Fibroblast of the aortic adventitia (primary cell): ENCODE results near the gene BRI3BP. TPM values are rescaled to one million over a fixed set of nuclear protein-coding genes. Genes with fewer than 3 reads are reported as not detected.

Source experiments
- DNase-seq: peaks from one replicate; pipeline ENCODE4 v3.0.0-alpha.2; 2010; ENCODE audit warnings: low read depth
- H3K4me3 ChIP-seq: 2 replicates; pipeline ENCODE4 v1.5.1; 2011; ENCODE audit warnings: low read depth, mild to moderate bottlenecking, control low read depth, low read length, moderate library complexity
- total RNA-seq: library from RNA; depleted of rRNA; stranded (reverse); fragments of >200 nt; gene quantifications from 2 replicates; pipeline ENCODE4 v1.2.3, GENCODE V29; 2012; ENCODE audit warnings: low replicate concordance
- TF ChIP-seq, protein P1 (sequence below): IDR thresholded peaks from 2 replicates; pipeline ENCODE4 v1.5.1; 2011; ENCODE audit warnings: mild to moderate bottlenecking, low read length, control low read depth, inconsistent platforms; ENCODE audit not compliant: insufficient read depth

Gene BRI3BP, protein sequence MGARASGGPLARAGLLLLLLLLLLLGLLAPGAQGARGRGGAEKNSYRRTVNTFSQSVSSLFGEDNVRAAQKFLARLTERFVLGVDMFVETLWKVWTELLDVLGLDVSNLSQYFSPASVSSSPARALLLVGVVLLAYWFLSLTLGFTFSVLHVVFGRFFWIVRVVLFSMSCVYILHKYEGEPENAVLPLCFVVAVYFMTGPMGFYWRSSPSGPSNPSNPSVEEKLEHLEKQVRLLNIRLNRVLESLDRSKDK
- 1.6 and 6.1 TPM in 2 replicates for total RNA-seq

DNA sequence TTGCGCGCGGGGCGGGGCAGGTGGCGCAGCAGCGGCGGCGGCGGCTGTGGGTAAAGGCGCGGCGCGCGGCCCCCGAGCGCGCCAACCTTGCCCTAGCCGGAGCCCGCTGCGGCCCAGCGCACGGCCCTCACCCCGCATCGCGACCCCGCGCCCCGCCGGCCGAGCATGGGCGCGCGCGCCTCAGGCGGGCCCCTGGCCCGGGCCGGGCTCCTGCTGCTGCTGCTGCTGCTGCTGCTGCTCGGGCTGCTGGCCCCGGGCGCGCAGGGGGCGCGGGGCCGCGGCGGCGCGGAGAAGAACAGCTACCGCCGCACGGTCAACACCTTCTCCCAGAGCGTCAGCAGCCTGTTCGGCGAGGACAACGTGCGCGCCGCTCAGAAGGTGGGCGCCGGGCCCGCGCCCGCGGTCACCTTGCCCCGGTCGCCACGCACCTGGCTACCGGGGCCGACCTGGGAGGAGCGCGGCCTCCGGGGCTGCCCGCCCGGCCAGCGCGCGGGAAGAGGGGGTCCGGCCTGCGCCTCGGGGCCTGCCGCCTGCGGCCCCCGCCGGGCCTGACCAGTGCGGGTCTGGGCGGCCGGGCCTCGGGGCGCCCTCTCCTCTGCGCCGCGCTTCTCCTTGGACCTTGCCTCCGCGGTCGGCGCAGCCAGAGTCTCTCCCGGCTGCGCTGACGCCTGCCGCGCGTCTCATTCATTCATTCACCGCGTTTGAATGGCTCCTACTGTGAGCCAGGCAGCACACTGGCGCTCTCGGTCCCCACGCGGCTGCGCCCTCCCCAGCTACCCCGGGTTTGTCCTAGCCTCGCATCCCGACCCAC is at the start of gene BRI3BP:
Gene BRI3BP (plus strand): TSS at position 20 of the 811 bp plus-strand sequence. CDS start 146 bp downstream, at position 166.
- peak within 1 kb of the TSS; percentile 72 for H3K4me3 ChIP-seq
- peak; percentile 32 for DNase-seq
- TF ChIP-seq, protein P1, sequence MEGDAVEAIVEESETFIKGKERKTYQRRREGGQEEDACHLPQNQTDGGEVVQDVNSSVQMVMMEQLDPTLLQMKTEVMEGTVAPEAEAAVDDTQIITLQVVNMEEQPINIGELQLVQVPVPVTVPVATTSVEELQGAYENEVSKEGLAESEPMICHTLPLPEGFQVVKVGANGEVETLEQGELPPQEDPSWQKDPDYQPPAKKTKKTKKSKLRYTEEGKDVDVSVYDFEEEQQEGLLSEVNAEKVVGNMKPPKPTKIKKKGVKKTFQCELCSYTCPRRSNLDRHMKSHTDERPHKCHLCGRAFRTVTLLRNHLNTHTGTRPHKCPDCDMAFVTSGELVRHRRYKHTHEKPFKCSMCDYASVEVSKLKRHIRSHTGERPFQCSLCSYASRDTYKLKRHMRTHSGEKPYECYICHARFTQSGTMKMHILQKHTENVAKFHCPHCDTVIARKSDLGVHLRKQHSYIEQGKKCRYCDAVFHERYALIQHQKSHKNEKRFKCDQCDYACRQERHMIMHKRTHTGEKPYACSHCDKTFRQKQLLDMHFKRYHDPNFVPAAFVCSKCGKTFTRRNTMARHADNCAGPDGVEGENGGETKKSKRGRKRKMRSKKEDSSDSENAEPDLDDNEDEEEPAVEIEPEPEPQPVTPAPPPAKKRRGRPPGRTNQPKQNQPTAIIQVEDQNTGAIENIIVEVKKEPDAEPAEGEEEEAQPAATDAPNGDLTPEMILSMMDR = no peak

GRCh38 chr12:124946447-124946793 is 47.0 kb upstream of the BRI3BP start:
- TF ChIP-seq, protein P1 = no peak
- DNase-seq = no peak
- no peak overlapping the region for H3K4me3 ChIP-seq

- H3K4me3 ChIP-seq = no peak overlapping the region
- no peak for DNase-seq
- TF ChIP-seq, protein P1 = no peak
Observed at GRCh38 chr12:124947013-124947412, 46.4 kb upstream of the BRI3BP start.

DNA sequence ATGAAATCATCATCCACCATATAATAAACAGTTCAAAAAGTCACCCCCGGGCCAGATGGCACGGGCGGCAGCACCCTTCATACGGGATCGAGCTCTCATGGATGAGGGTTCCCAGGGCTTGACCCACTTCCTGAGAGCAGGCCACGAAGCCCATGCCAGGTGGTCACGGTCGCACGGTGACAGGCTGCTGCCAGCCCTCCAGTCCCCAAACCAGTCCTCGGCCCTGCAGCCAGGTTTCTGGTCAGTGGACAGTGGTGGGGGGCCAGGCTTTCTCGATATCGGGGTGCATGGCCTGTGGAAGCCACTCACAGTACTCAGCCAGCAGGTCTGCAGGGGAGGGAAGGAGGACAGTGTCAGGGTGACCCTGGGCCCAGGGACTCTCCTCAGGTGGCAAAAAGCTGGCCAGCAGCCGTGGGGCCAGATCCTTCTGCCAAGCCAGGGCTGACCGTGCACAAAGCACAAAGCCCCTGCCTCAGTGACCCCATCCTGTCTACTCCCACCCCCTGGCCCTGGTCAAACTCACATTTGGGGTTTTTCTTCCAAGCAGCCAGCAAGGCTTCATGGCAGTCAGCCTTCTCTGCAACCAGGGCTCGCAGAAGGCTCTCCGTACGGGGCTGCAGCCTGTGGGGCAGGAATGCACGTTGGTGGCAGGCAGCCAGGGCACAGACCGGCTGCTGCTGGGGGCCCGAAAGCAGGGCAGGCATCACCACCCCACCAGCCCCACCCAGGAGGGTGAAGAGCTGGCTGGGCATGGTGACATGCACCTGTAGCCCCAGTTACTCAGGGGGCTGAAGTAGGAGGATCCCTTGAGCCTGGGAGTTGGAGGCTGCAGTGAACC is 45.7 kb upstream of the BRI3BP start:
- DNase-seq = no peak
- H3K4me3 ChIP-seq = no peak overlapping the region
- TF ChIP-seq, protein P1 = no peak

- DNase-seq = no peak
- TF ChIP-seq, protein P1 = no peak
- no peak overlapping the region for H3K4me3 ChIP-seq
Observed at GRCh38 chr12:124949066-124949465, 44.4 kb upstream of the BRI3BP start.
